ACC112 (cell line): ENCODE measurements around the gene CNTN4.

Source experiments
- H2AFZ ChIP-seq: fragments of 200-600 bp; sonication (generic); one replicate; pipeline ENCODE4 v1.6.0; 2017; ENCODE audit warnings: antibody characterized with exemption, low read length; ENCODE audit not compliant: unreplicated experiment
- H3K27ac ChIP-seq: fragments of 200-600 bp; sonication (generic); 2 replicates; pipeline ENCODE4 v1.5.1; 2014; ENCODE audit warnings: low read depth, mild to moderate bottlenecking, antibody characterized with exemption, low read length, moderate library complexity
- H3K27me3 ChIP-seq: fragments of 200-600 bp; sonication (generic); 2 replicates; pipeline ENCODE4 v1.6.1; 2014; ENCODE audit warnings: mild to moderate bottlenecking, antibody characterized with exemption, low read length, moderate library complexity, mixed read lengths; ENCODE audit not compliant: insufficient read depth
- H3K36me3 ChIP-seq: fragments of 200-600 bp; sonication (generic); 2 replicates; pipeline ENCODE4 v1.6.1; 2016; ENCODE audit warnings: mild to moderate bottlenecking, antibody characterized with exemption, low read length, moderate library complexity, mixed read lengths; ENCODE audit not compliant: insufficient read depth
- H3K4me1 ChIP-seq: fragments of 200-600 bp; sonication (generic); one replicate; pipeline ENCODE4 v1.6.1; 2016; ENCODE audit warnings: low read length, mixed read lengths; ENCODE audit not compliant: insufficient read depth, unreplicated experiment, control insufficient read depth
- H3K4me3 ChIP-seq: fragments of 200-600 bp; sonication (generic); 2 replicates; pipeline ENCODE4 v1.5.1; 2014; ENCODE audit warnings: mild to moderate bottlenecking, low read depth, low read length
- H3K79me2 ChIP-seq: fragments of 200-600 bp; sonication (generic); one replicate; pipeline ENCODE4 v1.6.0; 2016; ENCODE audit warnings: low read length; ENCODE audit not compliant: control insufficient read depth, unreplicated experiment, insufficient read depth

The CNTN4 gene

DNA sequence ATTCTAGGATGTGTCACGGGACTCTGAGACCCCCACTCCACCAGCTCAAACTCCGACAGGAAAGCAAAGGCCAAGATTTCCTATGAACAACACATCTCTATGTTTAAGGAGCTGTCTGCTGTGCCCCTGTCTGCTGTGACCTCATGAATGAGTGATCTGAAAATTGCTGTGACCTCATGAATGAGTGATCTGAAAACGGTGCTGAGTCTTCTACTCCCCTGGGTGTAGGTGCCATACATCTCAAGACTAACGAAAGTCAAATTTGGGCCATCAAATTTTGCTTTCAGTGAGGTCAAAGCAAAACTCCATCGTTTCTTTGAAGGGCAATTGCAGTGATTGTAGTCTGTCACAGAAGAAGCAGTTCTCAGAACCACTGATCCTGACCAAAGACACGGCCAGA, 987.1 kb downstream of the CNTN4 start:
- H3K27ac ChIP-seq, result no peak overlapping the region
- H2AFZ ChIP-seq, result no peak overlapping the region
- H3K4me1 ChIP-seq, result no peaks in the 10 kb centered on the region
- no peaks in the 10 kb centered on the region for H3K36me3 ChIP-seq
- H3K4me3 ChIP-seq, result no peak overlapping the region
- no peaks in the 10 kb centered on the region for H3K27me3 ChIP-seq
- no peaks in the 10 kb centered on the region for H3K79me2 ChIP-seq

DNA sequence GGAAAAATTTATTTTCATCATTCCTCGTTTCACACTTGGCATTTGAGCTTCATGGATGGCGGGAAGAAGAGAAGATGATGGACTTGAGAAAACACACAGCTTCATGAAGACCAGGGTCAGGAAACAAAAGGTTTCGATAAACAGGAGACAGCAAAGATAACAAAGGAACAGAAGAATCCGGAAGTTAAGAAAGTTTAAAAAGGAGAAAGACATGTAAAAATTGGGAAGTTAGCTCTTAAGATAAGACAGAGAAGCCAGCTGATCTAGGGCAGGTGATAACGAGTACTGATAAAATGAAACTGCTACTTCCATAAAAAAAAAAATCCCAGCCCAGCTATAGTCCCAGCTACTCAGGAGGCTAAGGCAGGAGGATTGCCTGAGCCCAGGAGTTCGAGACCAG, 987.6 kb downstream of the CNTN4 start:
- Histone ChIP-seq H3K4me3 (no peak overlapping the region), H3K36me3 (no peaks in the 10 kb centered on the region)

GRCh38 chr3:3087279-3087678, 988.6 kb downstream of the CNTN4 start:
- Histone ChIP-seq H3K27ac (no peak overlapping the region), H3K79me2 (no peaks in the 10 kb centered on the region), H2AFZ (no peak overlapping the region), H3K27me3 (no peaks in the 10 kb centered on the region), H3K4me1 (no peaks in the 10 kb centered on the region), H3K4me3 (no peak overlapping the region), H3K36me3 (no peaks in the 10 kb centered on the region)

More for the DNA sequence above, 987.6 kb downstream of the CNTN4 start:
- Histone ChIP-seq H3K27ac (no peak overlapping the region), H2AFZ (no peak overlapping the region), H3K4me1 (no peaks in the 10 kb centered on the region), H3K79me2 (no peaks in the 10 kb centered on the region), H3K27me3 (no peaks in the 10 kb centered on the region)

DNA sequence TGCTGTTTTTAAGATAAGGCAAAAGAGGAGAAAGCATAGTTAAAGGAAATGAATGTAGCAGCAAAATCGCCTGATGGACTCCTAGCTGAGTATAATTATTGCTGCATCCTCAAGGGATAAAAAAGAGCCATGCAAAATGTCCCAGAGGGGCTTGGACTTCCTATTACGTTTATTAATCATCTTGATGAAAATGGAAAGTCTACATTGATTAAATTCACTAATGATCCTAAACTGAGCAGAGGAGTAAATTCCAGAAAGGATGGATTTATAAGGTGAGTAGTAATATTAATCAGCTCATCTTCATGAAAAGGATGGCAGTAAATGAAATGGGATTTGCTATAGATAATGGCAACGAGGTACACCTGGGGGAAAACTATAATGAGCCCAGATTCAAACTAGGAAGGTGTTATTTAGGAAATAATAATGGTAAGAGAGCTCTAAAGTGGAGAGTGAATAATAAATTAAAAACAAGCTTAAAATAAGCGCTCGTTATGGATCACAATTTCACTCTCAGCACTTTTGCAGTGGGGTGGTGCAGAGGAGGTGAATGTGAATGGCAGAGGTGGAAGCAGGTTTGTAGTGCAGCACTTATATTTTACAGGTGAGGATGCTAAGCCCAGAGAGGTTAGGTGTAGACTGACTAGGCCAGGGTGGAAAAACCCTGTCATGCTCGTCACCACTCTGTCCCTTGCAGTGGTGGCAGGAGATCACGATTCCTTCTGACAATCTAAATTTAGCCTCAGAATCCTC, 989.2 kb downstream of the CNTN4 start:
- no peaks in the 10 kb centered on the region for H3K36me3 ChIP-seq
- H3K4me1 ChIP-seq, result no peaks in the 10 kb centered on the region
- H2AFZ ChIP-seq, result no peak overlapping the region
- no peak overlapping the region for H3K4me3 ChIP-seq
- no peaks in the 10 kb centered on the region for H3K79me2 ChIP-seq
- no peaks in the 10 kb centered on the region for H3K27me3 ChIP-seq
- H3K27ac ChIP-seq, result no peak overlapping the region

DNA sequence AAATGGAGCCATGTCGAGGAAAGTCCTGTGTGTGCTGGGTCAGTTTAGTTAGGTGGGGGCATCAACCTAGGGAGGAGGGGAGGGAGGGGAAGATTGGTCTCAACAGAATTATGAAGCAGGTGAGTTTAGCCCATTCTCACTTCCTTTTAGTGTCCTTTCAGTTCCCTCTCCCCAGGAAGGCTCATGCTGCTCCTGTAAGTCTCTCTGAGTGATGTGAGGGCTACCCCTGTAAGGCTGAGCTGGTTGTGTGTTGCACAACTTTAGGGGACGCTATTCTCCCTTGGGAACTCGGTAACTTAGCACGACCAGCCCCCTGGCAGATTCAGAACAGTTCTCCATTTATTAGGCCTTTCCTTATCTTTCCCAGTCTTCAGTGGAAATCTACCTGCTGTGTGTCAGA, 990.4 kb downstream of the CNTN4 start:
- H3K4me3 ChIP-seq, result no peak overlapping the region
- H3K79me2 ChIP-seq, result no peaks in the 10 kb centered on the region
- no peak overlapping the region for H2AFZ ChIP-seq
- H3K27ac ChIP-seq, result no peak overlapping the region
- no peaks in the 10 kb centered on the region for H3K4me1 ChIP-seq
- H3K27me3 ChIP-seq, result no peaks in the 10 kb centered on the region
- no peaks in the 10 kb centered on the region for H3K36me3 ChIP-seq

DNA sequence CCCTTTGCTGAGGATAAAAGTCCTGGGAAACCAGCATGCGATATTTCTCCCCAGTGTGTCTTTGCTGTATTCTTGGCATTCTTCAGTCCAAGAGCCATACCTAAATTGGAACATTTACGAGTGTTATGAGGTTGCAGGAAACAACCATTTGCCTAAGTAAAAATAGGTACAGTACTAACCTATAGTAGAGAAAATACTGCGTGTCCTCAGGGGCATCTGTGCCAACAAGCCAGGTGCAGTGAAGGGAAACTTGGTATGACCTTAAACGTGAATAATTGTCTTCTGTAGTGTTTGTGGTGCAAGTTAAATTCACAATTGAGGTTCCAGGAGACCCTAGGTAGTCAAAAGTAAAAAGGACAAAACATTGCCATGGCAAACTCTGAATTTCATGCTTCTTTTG, 999.3 kb downstream of the CNTN4 start:
- Histone ChIP-seq H3K79me2 (no peaks in the 10 kb centered on the region), H2AFZ (no peak overlapping the region), H3K4me3 (no peak overlapping the region), H3K27ac (no peak overlapping the region), H3K4me1 (no peaks in the 10 kb centered on the region), H3K27me3 (peaks cover 21% of the 10 kb centered on the region; the same call in 1 of the 2 replicates), H3K36me3 (no peaks in the 10 kb centered on the region)

DNA sequence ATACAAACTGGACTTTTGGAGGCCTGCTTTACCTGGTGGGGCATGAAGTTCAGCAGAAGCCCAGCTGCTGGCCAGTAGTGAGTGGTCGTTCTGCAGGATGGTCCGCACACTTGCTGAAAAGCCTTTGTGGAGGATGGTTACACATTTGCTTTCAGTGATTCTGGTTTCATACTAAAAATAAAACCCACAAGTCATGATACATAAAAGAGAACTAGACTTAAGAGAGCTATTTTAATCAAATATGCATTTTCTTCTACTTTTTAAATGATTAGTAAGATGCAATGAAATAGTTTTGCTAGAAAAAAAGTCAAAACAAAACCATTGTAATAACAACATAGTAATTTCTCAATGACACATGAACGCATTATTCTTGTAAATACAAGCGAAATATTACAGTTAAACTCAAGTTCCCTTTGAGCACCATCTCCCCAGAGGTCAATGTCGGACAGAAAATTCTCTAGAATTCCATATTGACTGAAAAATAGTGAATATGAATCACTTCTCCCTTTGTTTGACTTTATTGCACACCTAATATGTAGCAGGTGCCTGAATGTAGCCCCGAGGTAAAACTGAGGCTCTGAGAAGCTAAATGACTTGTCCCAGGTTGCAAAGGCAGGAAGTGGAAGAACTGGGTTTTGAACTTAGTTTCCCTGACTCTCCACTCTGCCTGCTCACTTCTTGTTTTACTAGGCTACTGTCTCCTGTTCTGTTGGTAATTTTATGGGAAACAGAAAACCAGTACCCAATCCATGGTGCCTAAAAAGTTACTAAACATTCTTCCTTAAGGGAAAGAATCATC, 1003.2 kb downstream of the CNTN4 start:
- H3K4me3 ChIP-seq, result no peak overlapping the region
- peaks cover 20% of the 10 kb centered on the region; the same call in 1 of the 2 replicates for H3K27me3 ChIP-seq
- H3K4me1 ChIP-seq, result no peaks in the 10 kb centered on the region
- no peaks in the 10 kb centered on the region for H3K79me2 ChIP-seq
- H3K27ac ChIP-seq, result no peak overlapping the region
- H2AFZ ChIP-seq, result no peak overlapping the region
- H3K36me3 ChIP-seq, result no peaks in the 10 kb centered on the region

DNA sequence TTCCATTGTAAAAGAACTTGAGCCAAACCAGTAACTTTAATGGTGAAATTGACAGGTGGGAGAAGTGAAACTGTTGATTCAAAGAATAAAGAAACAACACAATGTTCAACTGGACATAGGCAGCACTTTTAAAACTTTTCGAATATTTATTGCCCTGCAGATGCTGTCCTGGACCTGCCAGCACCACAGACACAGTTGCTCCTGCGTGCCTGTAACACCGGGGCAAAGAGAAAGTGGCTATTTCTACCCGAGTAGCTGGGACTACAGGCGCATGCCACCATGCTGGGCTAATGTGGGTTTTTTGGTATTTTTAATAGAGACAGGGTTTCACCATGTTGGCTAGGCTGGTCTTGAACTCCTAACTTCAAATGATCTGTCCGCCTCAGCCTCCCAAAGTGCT, 1004.1 kb downstream of the CNTN4 start:
- peaks cover 18% of the 10 kb centered on the region; the same call in 1 of the 2 replicates for H3K27me3 ChIP-seq
- H3K79me2 ChIP-seq, result no peaks in the 10 kb centered on the region
- no peaks in the 10 kb centered on the region for H3K4me1 ChIP-seq
- no peaks in the 10 kb centered on the region for H3K36me3 ChIP-seq
- H3K4me3 ChIP-seq, result no peak overlapping the region
- H2AFZ ChIP-seq, result no peak overlapping the region
- H3K27ac ChIP-seq, result no peak overlapping the region

- no peak overlapping the region for H3K4me3 ChIP-seq
- H3K79me2 ChIP-seq, result no peaks in the 10 kb centered on the region
- H3K27me3 ChIP-seq, result peaks cover 28% of the 10 kb centered on the region; the same call in 1 of the 2 replicates
- H3K4me1 ChIP-seq, result no peaks in the 10 kb centered on the region
- H3K36me3 ChIP-seq, result no peaks in the 10 kb centered on the region
- no peak overlapping the region for H2AFZ ChIP-seq
- no peak overlapping the region for H3K27ac ChIP-seq
Measured at GRCh38 chr3:3105246-3105645, 1006.6 kb downstream of the CNTN4 start.

GRCh38 chr3:3105815-3106214, 1007.1 kb downstream of the CNTN4 start:
- Histone ChIP-seq H3K79me2 (no peaks in the 10 kb centered on the region), H3K4me1 (no peaks in the 10 kb centered on the region), H3K36me3 (no peaks in the 10 kb centered on the region), H3K4me3 (no peak overlapping the region), H3K27ac (no peak overlapping the region), H2AFZ (no peak overlapping the region), H3K27me3 (peaks cover 29% of the 10 kb centered on the region; the same call in 1 of the 2 replicates)

DNA sequence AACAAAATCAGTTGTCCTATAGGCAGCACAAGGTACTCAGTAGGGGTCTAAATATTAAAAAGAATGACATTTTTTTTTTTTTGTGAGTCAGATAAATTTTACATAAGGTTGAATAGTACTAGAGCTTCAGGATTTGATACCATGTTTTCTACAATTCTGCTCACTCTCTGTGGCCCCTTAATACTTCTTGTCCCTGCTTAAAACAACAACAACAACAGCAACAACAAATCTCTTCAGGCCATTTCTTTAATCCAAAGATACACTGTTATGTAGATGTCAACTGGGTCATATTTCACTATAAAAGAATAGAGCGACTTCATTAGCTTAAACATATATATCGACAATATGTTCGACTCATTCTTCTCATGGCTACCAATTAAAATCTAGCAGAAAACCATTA, 1008.5 kb downstream of the CNTN4 start:
- Histone ChIP-seq H3K79me2 (no peaks in the 10 kb centered on the region), H3K4me1 (no peaks in the 10 kb centered on the region), H3K27ac (no peak overlapping the region), H3K36me3 (no peaks in the 10 kb centered on the region), H3K27me3 (peaks cover 29% of the 10 kb centered on the region; the same call in 1 of the 2 replicates), H2AFZ (no peak overlapping the region), H3K4me3 (no peak overlapping the region)
